ENCODE data around the gene CD207. TPM values are rescaled to one million over a fixed set of nuclear protein-coding genes. Genes with fewer than 3 reads are reported as not detected.

CD207 gene
- total and polyA plus RNA-seq, 2 of the 8 experiments (the other 6 are each of a cell fraction or from before 2014, with no cell fraction given): not detected

- POLR2A ChIA-PET (ENCODE audit: partially characterized antibody): interaction anchor here (0.6 kb wide), 1 partner anchor 79 kb away, joined by 3 read pairs; no protein-coding TSS in a partner anchor
- Histone ChIP-seq H3K79me1 (ENCODE audit: low read depth, low read length) (no peaks in the 10 kb centered on the region), H4K5ac (ENCODE audit: insufficient read length, low read depth, low read length) (no peak overlapping the region), H3K4ac (replicated peaks; ENCODE audit: insufficient read length, low read depth, low read length) (no peak overlapping the region), H3K9me3 (ENCODE audit: insufficient read depth in 2 of 2, low read depth in 1 of 2, low read length in 1 of 2) (no peaks in the 10 kb centered on the region), H2BK120ac (replicated peaks; ENCODE audit: low read depth, low read length) (no peak overlapping the region), H4K91ac (replicated peaks; ENCODE audit: insufficient read length, low read length) (no peak overlapping the region), H3K27ac (ENCODE audit: low read depth, low read length) (no peak overlapping the region), H3K4me1 (replicated peaks in 1 of 4; ENCODE audit: control insufficient read depth in 3 of 4, insufficient read depth in 4 of 4, low read length in 3 of 4) (peaks cover 0 to 2% (median 0%) of the 10 kb centered on the region in 4 experiments; a peak in 2 of 7 replicates), H4K20me1 (replicated peaks in 1 of 2; ENCODE audit: control insufficient read depth in 1 of 2, insufficient read depth in 2 of 2, low read length in 2 of 2) (no peaks in the 10 kb centered on the region), H3K14ac (ENCODE audit: insufficient read length) (no peak overlapping the region), H3K4me2 (ENCODE audit: insufficient read depth in 1 of 2, low read depth in 2 of 2, low read length in 2 of 2) (no peak overlapping the region), H3K36me3 (ENCODE audit: control insufficient read depth in 2 of 4, insufficient read depth in 4 of 4, low read length in 3 of 4) (no peaks in the 10 kb centered on the region), H3K56ac (replicated peaks; ENCODE audit: insufficient read length, low read depth, low read length) (no peak overlapping the region), H3K23ac (ENCODE audit: insufficient read length) (no peak overlapping the region), H2BK5ac (ENCODE audit: low read depth, low read length) (no peak overlapping the region), H3K79me2 (ENCODE audit: control insufficient read depth in 1 of 2, insufficient read depth in 2 of 2, low read length in 2 of 2) (no peaks in the 10 kb centered on the region), H3K18ac (ENCODE audit: extremely low read depth, low read length) (no peak overlapping the region), H4K8ac (ENCODE audit: extremely low read depth, insufficient read depth, low read length) (no peak overlapping the region), H2AK5ac (ENCODE audit: low read depth, low read length) (no peak overlapping the region), H3K4me3 (ENCODE audit: extremely low read depth in 1 of 4, insufficient read depth in 2 of 4, low read depth in 3 of 4, low read length in 4 of 4) (no peak overlapping the region), H2BK15ac (ENCODE audit: low read length) (no peak overlapping the region), H3K23me2 (ENCODE audit: low read depth, low read length) (no peaks in the 10 kb centered on the region), H3K9ac (replicated peaks in 1 of 4; ENCODE audit: extremely low read depth in 1 of 4, low read depth in 3 of 4, low read length in 3 of 4) (no peak overlapping the region), H2AFZ (ENCODE audit: low read length) (no peak overlapping the region), H2BK12ac (ENCODE audit: low read depth, low read length) (no peak overlapping the region), H3K27me3 (replicated peaks in 1 of 4; ENCODE audit: control insufficient read depth in 3 of 4, extremely low read depth in 1 of 4, insufficient read depth in 3 of 4, low read length in 3 of 4) (peaks cover 0 to 2% (median under 1%) of the 10 kb centered on the region in 4 experiments; a peak in 2 of 7 replicates), H2BK20ac (ENCODE audit: low read length) (no peak overlapping the region)
- TF ChIP-seq EP300 (IDR thresholded peaks at IDR 0.05; ENCODE audit: borderline replicate concordance in 1 of 2, low read depth in 2 of 2, low read length in 2 of 2) (no peak), TAF7 (optimal IDR thresholded peaks at IDR 0.05; ENCODE audit: borderline replicate concordance, low read depth, low read length) (no peak), RBBP5 (IDR thresholded peaks at IDR 0.05; ENCODE audit: borderline replicate concordance, low read depth, low read length) (no peak), CTBP2 (IDR thresholded peaks at IDR 0.05; ENCODE audit: borderline replicate concordance, insufficient read depth, insufficient read length, low read length) (no peak), KDM1A (IDR thresholded peaks at IDR 0.05; ENCODE audit: borderline replicate concordance, low read length) (no peak), KDM5A (IDR thresholded peaks at IDR 0.05; ENCODE audit: low read length) (no peak)
- DNase-seq (ENCODE audit: low read depth in 1 of 2, low spot score in 2 of 2) (no peak), FAIRE-seq (no peak)
- CTCF ChIA-PET (ENCODE audit: partially characterized antibody): interaction anchor here (0.6 to 0.7 kb wide), 2 partner anchors 31 to 39 kb away, joined by 3 to 4 read pairs; no protein-coding TSS in a partner anchor
- 85% methylated on average over 1 of the region's 1 CpG; no CpG with 5 or more reads in 1 of the 2 experiments for WGBS, 2 experiments (ENCODE audit: extremely low coverage in 1 of 2, insufficient coverage in 1 of 2, insufficient read length in 1 of 2, insufficient replicate concordance in 2 of 2, low coverage in 1 of 2, low lambda C conversion rate in 2 of 2, missing lambda C conversion rate in 1 of 2)
These were observed 2.4 kb downstream of the CD207 start for GRCh38 chr2:70833246-70833645.

Measured in H1 (cell line).